ENCODE measurements around the gene CACNA1D. TPM values are rescaled to one million over a fixed set of nuclear protein-coding genes. Genes with fewer than 3 reads are reported as not detected.

CACNA1D gene
- total RNA-seq, 1 experiment from 2014 or later: 1.1 TPM

DNA sequence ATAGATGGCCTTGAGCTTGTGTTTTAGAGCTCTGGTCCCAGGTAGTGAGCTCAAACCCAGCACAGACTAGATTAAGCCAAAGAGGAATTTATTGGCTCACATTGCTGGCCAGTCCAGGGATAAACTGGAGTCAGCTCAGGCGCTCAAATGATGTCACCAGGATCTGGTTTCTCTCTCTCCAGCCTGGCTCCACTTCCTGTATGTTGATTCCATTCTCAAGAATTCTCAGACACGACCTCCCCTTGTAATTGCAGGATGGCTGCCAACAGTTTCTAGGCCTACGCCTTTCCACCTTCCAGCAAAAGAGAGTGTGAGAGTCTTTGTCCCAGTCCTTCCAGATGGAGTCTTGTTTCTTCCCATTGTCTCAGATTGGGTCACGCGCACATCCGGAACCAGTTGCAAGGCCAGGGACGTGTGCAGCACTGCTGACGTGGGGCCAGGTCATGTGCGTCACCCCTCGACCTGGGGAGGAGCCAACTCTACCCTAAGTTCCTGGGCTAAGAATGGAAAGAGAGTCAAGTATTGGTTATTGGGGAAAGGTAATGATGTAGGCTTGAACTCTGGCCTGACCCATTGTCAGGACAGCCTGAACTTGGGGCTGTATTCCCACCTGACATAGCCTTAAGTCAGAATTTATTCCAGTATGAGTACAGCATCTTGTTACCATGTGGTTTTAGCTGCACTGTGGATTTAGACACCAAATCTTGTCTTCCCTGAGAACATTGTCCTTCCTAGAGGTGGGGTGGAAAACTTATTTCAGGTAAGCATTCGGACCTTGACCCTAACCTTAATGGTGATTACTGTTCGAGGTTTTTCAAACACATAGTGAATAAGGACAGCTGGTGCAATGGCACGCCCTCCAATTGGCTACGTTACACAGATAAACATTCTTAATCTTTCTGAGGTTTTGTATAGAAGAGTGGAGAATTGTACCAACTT is 31.6 kb downstream of the CACNA1D start:
- Histone ChIP-seq H3K9ac (ENCODE audit: low read length) (no peak overlapping the region), H3K36me3 (ENCODE audit: control insufficient read depth in 1 of 2, insufficient read depth in 2 of 2, low read length in 2 of 2) (no peaks in the 10 kb centered on the region), H3K9me2 (ENCODE audit: insufficient read depth) (no peaks in the 10 kb centered on the region), H3K4me3 (replicated peaks in 1 of 2; ENCODE audit: low read depth in 1 of 2, low read length in 2 of 2) (no peak overlapping the region), H4K20me1 (ENCODE audit: insufficient read depth) (no peaks in the 10 kb centered on the region), H3K9me3 (ENCODE audit: control insufficient read depth in 1 of 2, insufficient read depth in 1 of 2, low read depth in 1 of 2, low read length in 2 of 2) (no peaks in the 10 kb centered on the region), H3K27me3 (ENCODE audit: insufficient read depth, low read length) (peaks cover 25% of the 10 kb centered on the region), H2AFZ (ENCODE audit: low read depth, low read length, poor library complexity, severe bottlenecking) (no peak overlapping the region), H3K4me2 (ENCODE audit: low read length) (no peak overlapping the region), H3K27ac (ENCODE audit: low read depth, low read length) (no peak overlapping the region), H3K79me2 (ENCODE audit: insufficient read depth, low read length) (no peaks in the 10 kb centered on the region), H3K4me1 (ENCODE audit: control insufficient read depth in 1 of 2, insufficient read depth in 2 of 2, low read length in 2 of 2) (no peaks in the 10 kb centered on the region)
- intact Hi-C loops (cut with micrococcal nuclease): no loop called here
- DNase-seq (ENCODE audit: low read depth, low spot score) (no peak), ATAC-seq (no peak)
- no TSS peak for BruUV-seq (replicated peaks)
- ChIA-PET RAD21 (ENCODE audit: low non-redundant PET in 1 of 2, low total read pairs in 2 of 2, uncharacterized antibody in 2 of 2, unreplicated experiment in 2 of 2) (no interaction called here), CTCF (no interaction called here), POLR2A (no interaction called here)
- TF ChIP-seq CEBPB (IDR thresholded peaks at IDR 0.05; ENCODE audit: low read depth) (no peak), RAD21 (IDR thresholded peaks at IDR 0.05; ENCODE audit: low read depth) (no peak), ELF1 (IDR thresholded peaks at IDR 0.05; ENCODE audit: borderline replicate concordance, low read depth) (no peak), YY1 (IDR thresholded peaks at IDR 0.05; ENCODE audit: extremely low read depth, insufficient replicate concordance, low read depth, low read length) (no peak), ZNF274 (IDR thresholded peaks at IDR 0.05; ENCODE audit: low read depth, low read length) (no peak)

- POLR2A ChIA-PET: no interaction called here
- no peaks in the 10 kb centered on the region for H3K9me3 ChIP-seq (ENCODE audit: control insufficient read depth in 1 of 2, insufficient read depth in 1 of 2, low read depth in 1 of 2, low read length in 2 of 2)
- H4K20me1 ChIP-seq (ENCODE audit: insufficient read depth): no peaks in the 10 kb centered on the region
- no peak overlapping the region for H3K4me2 ChIP-seq (ENCODE audit: low read length)
- ATAC-seq (no peak), DNase-seq (ENCODE audit: low read depth, low spot score) (no peak)
- no peaks in the 10 kb centered on the region for H3K79me2 ChIP-seq (ENCODE audit: insufficient read depth, low read length)
- H3K9ac ChIP-seq (ENCODE audit: low read length): no peak overlapping the region
- H2AFZ ChIP-seq (ENCODE audit: low read depth, low read length, poor library complexity, severe bottlenecking): no peak overlapping the region
- intact Hi-C loops (cut with micrococcal nuclease): no loop called here
- peaks cover 22% of the 10 kb centered on the region for H3K27me3 ChIP-seq (ENCODE audit: insufficient read depth, low read length)
- CTCF ChIA-PET: no interaction called here
- no peaks in the 10 kb centered on the region for H3K9me2 ChIP-seq (ENCODE audit: insufficient read depth)
- no peak overlapping the region for H3K4me3 ChIP-seq (replicated peaks in 1 of 2; ENCODE audit: low read depth in 1 of 2, low read length in 2 of 2)
- no peak overlapping the region for H3K27ac ChIP-seq (ENCODE audit: low read depth, low read length)
- RAD21 ChIA-PET (ENCODE audit: low non-redundant PET in 1 of 2, low total read pairs in 2 of 2, uncharacterized antibody in 2 of 2, unreplicated experiment in 2 of 2): no interaction called here
- no peaks in the 10 kb centered on the region for H3K4me1 ChIP-seq (ENCODE audit: control insufficient read depth in 1 of 2, insufficient read depth in 2 of 2, low read length in 2 of 2)
- H3K36me3 ChIP-seq (ENCODE audit: control insufficient read depth in 1 of 2, insufficient read depth in 2 of 2, low read length in 2 of 2): no peaks in the 10 kb centered on the region
- no TSS peak for BruUV-seq (replicated peaks)
- no peak for TF ChIP-seq SP1 (IDR thresholded peaks at IDR 0.05; ENCODE audit: low read depth)
- no peak for TF ChIP-seq POLR2A (IDR thresholded peaks at IDR 0.05; ENCODE audit: borderline replicate concordance, extremely low read depth, insufficient read depth, insufficient read length)
- TF ChIP-seq, protein P1, sequence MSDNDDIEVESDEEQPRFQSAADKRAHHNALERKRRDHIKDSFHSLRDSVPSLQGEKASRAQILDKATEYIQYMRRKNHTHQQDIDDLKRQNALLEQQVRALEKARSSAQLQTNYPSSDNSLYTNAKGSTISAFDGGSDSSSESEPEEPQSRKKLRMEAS (IDR thresholded peaks at IDR 0.05): no peak
- TF ChIP-seq EZH2phosphoT487 (IDR thresholded peaks at IDR 0.05; ENCODE audit: borderline replicate concordance): no peak
- TF ChIP-seq FOSL1 (IDR thresholded peaks at IDR 0.05; ENCODE audit: low read depth): no peak
- no peak for TF ChIP-seq ATF3 (IDR thresholded peaks at IDR 0.05)
- TF ChIP-seq EZH2 (IDR thresholded peaks at IDR 0.05): no peak
- no peak for TF ChIP-seq CBX3 (IDR thresholded peaks at IDR 0.05; ENCODE audit: low read depth)
- TF ChIP-seq SRF (IDR thresholded peaks at IDR 0.05; ENCODE audit: low read depth): no peak
- TF ChIP-seq RAD21 (IDR thresholded peaks at IDR 0.05; ENCODE audit: low read depth): no peak
- TF ChIP-seq ZBTB33 (IDR thresholded peaks at IDR 0.05; ENCODE audit: extremely low read depth, insufficient replicate concordance, low read length): no peak
- no peak for TF ChIP-seq POLR2AphosphoS5 (IDR thresholded peaks at IDR 0.05; ENCODE audit: low read depth, low read length)
- TF ChIP-seq EGR1 (IDR thresholded peaks at IDR 0.05; ENCODE audit: low read depth): no peak
- TF ChIP-seq CEBPB (IDR thresholded peaks at IDR 0.05; ENCODE audit: low read depth): no peak
- no peak for TF ChIP-seq JUND (IDR thresholded peaks at IDR 0.05)
Observed at GRCh38 chr3:53526704-53527055, 32.3 kb downstream of the CACNA1D start.

Measured in HCT116 (cell line).